ENCODE data around the gene TBCCD1. TPM values are rescaled to one million over a fixed set of nuclear protein-coding genes. Genes with fewer than 3 reads are reported as not detected.

TBCCD1 gene
- total RNA-seq, 1 donor = 17.5 TPM

DNA sequence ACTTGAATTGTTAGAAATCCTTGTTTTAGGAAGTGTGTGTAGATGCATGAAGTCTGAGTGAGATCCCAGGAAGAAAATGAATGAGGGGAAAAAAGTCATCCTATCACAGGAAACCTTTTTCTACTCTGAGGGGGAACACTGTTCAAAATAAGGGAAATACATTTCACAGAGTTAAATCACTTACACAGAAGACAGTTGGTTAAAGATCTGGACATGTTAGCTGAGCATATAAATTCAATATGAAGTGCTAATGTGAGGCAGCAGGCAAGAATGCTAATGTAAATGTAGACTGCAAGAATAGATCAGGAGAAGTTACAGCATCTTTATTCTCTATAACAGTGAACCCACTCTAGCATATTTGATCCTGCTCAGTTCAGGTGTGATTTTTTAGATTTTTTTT, 2.6 kb downstream of the TBCCD1 start:
- DNase-seq (ENCODE audit: low read depth) = no peak
- H3K4me3 ChIP-seq (ENCODE audit: low read depth, low read length) = no peak overlapping the region
- TF ChIP-seq CTCF (IDR thresholded peaks at IDR 0.05; ENCODE audit: insufficient read depth, low read length) = no peak

DNA sequence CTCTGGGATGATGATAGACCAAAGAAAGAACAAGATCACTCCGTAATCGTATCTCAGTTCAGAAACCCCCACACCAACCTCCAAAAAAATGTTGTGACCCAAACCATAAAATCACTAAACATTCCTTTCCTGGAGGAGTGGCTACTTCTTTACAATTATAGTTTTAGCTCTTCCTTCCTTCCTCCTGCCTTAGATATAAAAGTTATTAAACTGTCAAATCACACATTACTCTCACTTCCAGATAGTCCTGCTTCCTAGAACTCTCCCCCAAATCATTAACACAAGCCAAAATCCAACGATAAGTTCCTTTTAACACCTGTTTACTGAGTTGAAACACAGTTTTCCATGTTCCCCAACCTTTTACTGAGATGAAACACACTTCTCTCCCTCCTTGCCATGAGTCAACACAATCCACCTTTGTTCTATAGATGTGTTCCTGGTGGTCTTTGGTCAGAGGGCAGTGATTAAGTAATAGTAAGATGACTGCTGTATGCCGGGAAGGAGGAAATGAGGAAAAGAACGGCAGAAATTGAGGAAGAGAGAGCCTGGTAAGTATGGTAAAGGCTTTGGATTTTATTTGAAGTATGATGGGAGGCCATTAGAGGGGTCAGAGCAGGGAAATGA, 14.6 kb downstream of the TBCCD1 start:
- no peak for DNase-seq (ENCODE audit: low read depth)

DNA sequence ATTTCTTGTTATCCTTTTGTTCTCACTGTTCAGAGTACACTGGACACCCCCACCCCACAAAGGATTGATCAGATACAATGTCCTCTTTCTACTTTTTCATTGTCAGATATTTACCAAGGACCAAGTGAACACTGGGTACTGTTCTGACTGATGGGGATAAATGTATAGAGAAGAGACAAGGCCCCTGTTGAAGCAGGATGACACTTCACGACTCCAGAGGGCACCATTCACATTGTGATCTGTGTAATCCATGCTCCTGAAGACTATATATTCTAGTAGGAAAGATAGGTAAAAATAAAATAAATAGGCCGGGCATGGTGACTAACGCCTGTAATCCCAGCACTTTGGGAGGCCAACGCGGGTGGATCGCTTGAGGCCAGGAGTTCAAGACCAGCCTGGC, 15.8 kb downstream of the TBCCD1 start:
- DNase-seq (ENCODE audit: low read depth) = no peak
- no peak overlapping the region for H3K4me3 ChIP-seq (ENCODE audit: low read depth, low read length)
- TF ChIP-seq CTCF (IDR thresholded peaks at IDR 0.05; ENCODE audit: insufficient read depth, low read length) = no peak

More for the DNA sequence above, 14.6 kb downstream of the TBCCD1 start:
- H3K4me3 ChIP-seq (ENCODE audit: low read depth, low read length) = no peak overlapping the region
- TF ChIP-seq CTCF (IDR thresholded peaks at IDR 0.05; ENCODE audit: insufficient read depth, low read length) = no peak

DNA sequence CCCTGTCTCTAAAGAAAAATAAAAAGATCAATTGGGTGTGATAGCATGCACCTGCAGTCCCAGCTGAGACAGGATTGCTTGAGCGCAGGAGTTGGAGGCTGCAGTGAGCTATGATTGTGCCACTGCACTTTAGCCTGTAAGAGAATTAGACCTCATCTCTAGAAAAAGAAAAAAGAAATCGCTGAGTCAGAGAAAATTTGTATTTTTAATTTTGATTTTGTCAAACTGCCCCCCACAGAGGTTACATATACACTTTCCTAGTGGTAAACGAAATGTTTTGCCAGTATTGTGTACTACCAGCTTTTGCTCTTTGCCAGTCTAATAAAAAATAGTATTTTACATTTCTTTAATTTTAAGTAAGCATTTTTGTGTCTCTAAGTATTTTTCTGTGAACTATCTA, 17.6 kb downstream of the TBCCD1 start:
- no peak for DNase-seq (ENCODE audit: low read depth)
- TF ChIP-seq CTCF (IDR thresholded peaks at IDR 0.05; ENCODE audit: insufficient read depth, low read length) = no peak
- no peak overlapping the region for H3K4me3 ChIP-seq (ENCODE audit: low read depth, low read length)

- no peak for TF ChIP-seq CTCF (IDR thresholded peaks at IDR 0.05; ENCODE audit: insufficient read depth, low read length)
- DNase-seq (ENCODE audit: low read depth) = no peak
- no peak within 1 kb of the TSS for H3K4me3 ChIP-seq (ENCODE audit: low read depth, low read length)
Observed at GRCh38 chr3:186544281-186544680, 22.9 kb downstream of the TBCCD1 start, which contains the start of gene CRYGS. Gene CRYGS (minus strand): TSS chr3:186544380. CDS start chr3:186544326, 54 bp downstream.

DNA sequence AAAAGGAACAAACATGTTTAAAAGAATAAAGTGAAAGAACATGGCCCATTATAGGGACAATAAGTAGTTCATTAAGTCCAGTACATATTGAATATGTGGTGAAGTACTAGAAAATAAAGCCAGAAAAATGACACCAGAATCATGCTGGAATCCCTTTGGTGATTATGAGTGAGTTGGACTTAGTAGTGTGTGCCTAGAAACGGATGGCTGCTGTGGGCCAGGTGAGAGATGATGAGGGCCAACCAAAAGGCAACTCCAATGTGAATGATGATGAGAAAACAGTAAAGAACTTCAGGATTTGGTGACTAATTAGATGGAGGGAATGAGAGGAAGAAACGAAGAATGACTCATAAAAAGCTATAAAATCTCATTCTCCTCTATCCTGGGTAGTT, 26.3 kb downstream of the TBCCD1 start:
- H3K4me3 ChIP-seq (ENCODE audit: low read depth, low read length) = no peak overlapping the region
- no peak for TF ChIP-seq CTCF (IDR thresholded peaks at IDR 0.05; ENCODE audit: insufficient read depth, low read length)
- DNase-seq (ENCODE audit: low read depth) = no peak

Measured in fibroblast of the aortic adventitia (primary cell).